Ramos (cell line): ENCODE data around the gene PPP6R2.

ENCODE experiments used
- in situ Hi-C: fragments of 300-500 bp; cut with MboI; formaldehyde crosslinking; loops from one replicate; pipeline ENCODE4 v1.14.3; 2022; ENCODE audit warnings: low sequenced_read_pairs; ENCODE audit not compliant: unreplicated experiment

Gene PPP6R2

GRCh38 chr22:50463188-50463900, 120.2 kb downstream of the PPP6R2 start:
- in situ Hi-C loops, result no loop called here

- in situ Hi-C loops, result no loop called here
Measured at GRCh38 chr22:50464451-50464850, 121.3 kb downstream of the PPP6R2 start.

GRCh38 chr22:50465066-50465930, 122.2 kb downstream of the PPP6R2 start:
- in situ Hi-C loops, result no loop called here

GRCh38 chr22:50467341-50467740, 124.2 kb downstream of the PPP6R2 start:
- in situ Hi-C loops, result no loop called here

GRCh38 chr22:50467773-50468440, 124.8 kb downstream of the PPP6R2 start:
- in situ Hi-C loops, result no loop called here

GRCh38 chr22:50468626-50469025, 125.5 kb downstream of the PPP6R2 start:
- in situ Hi-C loops, result no loop called here

- in situ Hi-C loops, result no loop called here
Measured at GRCh38 chr22:50469377-50470305, 126.5 kb downstream of the PPP6R2 start.

GRCh38 chr22:50470491-50470890, 127.4 kb downstream of the PPP6R2 start:
- in situ Hi-C loops, result no loop called here

GRCh38 chr22:50471197-50471847, 128.2 kb downstream of the PPP6R2 start:
- in situ Hi-C loops, result no loop called here

- in situ Hi-C loops, result no loop called here
Measured at GRCh38 chr22:50471962-50472361, 128.8 kb downstream of the PPP6R2 start.

GRCh38 chr22:50473088-50473487, 130.0 kb downstream of the PPP6R2 start:
- in situ Hi-C loops, result no loop called here

- in situ Hi-C loops, result no loop called here
Measured at GRCh38 chr22:50473855-50474671, 130.9 kb downstream of the PPP6R2 start.

GRCh38 chr22:50474710-50475651, 131.9 kb downstream of the PPP6R2 start, which contains the start of gene SBF1:
Gene SBF1, minus strand, starts transcription at chr22:50475035. Its CDS starts 195 bp downstream, at chr22:50474840.
- in situ Hi-C loops, result no loop called here

GRCh38 chr22:50475652-50476002, 132.5 kb downstream of the PPP6R2 start:
- in situ Hi-C loops, result no loop called here

GRCh38 chr22:50476868-50477267, 133.7 kb downstream of the PPP6R2 start:
- in situ Hi-C loops, result no loop called here

GRCh38 chr22:50477923-50478322, 134.8 kb downstream of the PPP6R2 start:
- in situ Hi-C loops, result no loop called here

GRCh38 chr22:50479721-50480120, 136.6 kb downstream of the PPP6R2 start:
- in situ Hi-C loops, result no loop called here

- in situ Hi-C loops, result no loop called here
Measured at GRCh38 chr22:50481045-50481439, 137.9 kb downstream of the PPP6R2 start.
